ENCODE results near the gene NOP56. TPM values are rescaled to one million over a fixed set of nuclear protein-coding genes. Genes with fewer than 3 reads are reported as not detected.

NOP56 gene
- polyA plus RNA-seq, 4 donors = 47.2 to 162 (median 98.7) TPM

DNA sequence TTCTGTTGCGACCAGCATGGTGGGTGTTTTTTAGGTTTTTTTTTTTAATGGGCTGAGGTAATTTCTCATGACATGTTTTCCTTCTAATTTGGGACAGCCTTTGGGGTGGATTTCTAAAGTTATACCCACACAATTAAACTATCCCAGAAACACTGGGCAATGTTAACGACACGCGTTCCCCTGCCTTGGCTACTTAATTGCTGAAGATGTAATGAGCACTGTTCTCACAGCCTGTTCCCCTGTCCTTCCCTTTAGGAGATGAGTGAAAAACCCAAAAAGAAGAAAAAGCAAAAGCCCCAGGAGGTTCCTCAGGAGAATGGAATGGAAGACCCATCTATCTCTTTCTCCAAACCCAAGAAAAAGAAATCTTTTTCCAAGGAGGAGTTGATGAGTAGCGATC is 5.2 kb downstream of the NOP56 start:
- Histone ChIP-seq H3K36me3 (ENCODE audit: control insufficient read depth in 3 of 3, insufficient read depth in 2 of 3, low read depth in 1 of 3, low read length in 3 of 3) (peaks cover 17 to 78% (median 18%) of the 10 kb centered on the region in 3 donors), H3K4me3 (ENCODE audit: low read depth in 1 of 3, low read length in 3 of 3) (no peak overlapping the region), H3K4me1 (ENCODE audit: control insufficient read depth in 3 of 3, insufficient read depth in 2 of 3, low read depth in 1 of 3, low read length in 2 of 3) (peaks cover 0 to 10% (median 0%) of the 10 kb centered on the region in 3 donors), H3K27me3 (ENCODE audit: control insufficient read depth in 3 of 3, insufficient read depth in 3 of 3, low read length in 3 of 3) (no peaks in the 10 kb centered on the region), H3K27ac (ENCODE audit: low read depth in 1 of 3, low read length in 2 of 3) (no peak overlapping the region), H3K9me3 (ENCODE audit: control insufficient read depth in 2 of 2, insufficient read depth in 1 of 2, low read depth in 1 of 2, low read length in 1 of 2) (no peaks in the 10 kb centered on the region)
- WGBS, 3 donors = 83 to 96% (median 91%) methylated on average over 5 of the region's 5 CpGs
- FAIRE-seq = no peak
- no peak for DNase-seq

- FAIRE-seq = no peak
These were observed 6.3 kb downstream of the NOP56 start for GRCh38 chr20:2658414-2659354.

DNA sequence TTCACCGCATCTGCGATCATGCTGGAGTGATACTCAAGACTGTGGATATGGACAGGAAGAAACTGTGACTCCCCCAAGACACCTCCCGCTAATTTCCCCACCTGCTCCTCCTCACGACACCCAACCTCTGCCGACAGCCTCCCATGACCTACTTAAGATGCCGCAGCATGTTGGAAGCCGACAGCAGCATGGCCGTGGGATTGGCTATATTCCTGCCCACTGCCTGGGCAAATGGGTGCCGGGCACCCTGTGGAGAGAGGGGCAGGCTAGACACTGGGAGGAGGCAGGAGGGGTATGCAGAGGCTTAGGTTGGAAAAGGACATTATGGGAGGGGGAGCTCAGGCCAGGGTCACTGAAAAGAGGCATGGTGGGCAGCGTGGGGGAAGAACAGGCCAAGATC is 7.1 kb downstream of the NOP56 start:
- DNase-seq = no peak
- WGBS, 3 donors = 90 to 94% (median 91%) methylated on average over 10 of the region's 10 CpGs
- FAIRE-seq = no peak
- Histone ChIP-seq H3K36me3 (ENCODE audit: control insufficient read depth in 3 of 3, insufficient read depth in 2 of 3, low read depth in 1 of 3, low read length in 3 of 3) (peaks cover 17 to 67% (median 18%) of the 10 kb centered on the region in 3 donors), H3K9me3 (ENCODE audit: control insufficient read depth in 2 of 2, insufficient read depth in 1 of 2, low read depth in 1 of 2, low read length in 1 of 2) (no peaks in the 10 kb centered on the region), H3K27ac (ENCODE audit: low read depth in 1 of 3, low read length in 2 of 3) (no peak overlapping the region), H3K4me1 (ENCODE audit: control insufficient read depth in 3 of 3, insufficient read depth in 2 of 3, low read depth in 1 of 3, low read length in 2 of 3) (peaks cover 0 to 5% (median 2%) of the 10 kb centered on the region in 3 donors), H3K27me3 (ENCODE audit: control insufficient read depth in 3 of 3, insufficient read depth in 3 of 3, low read length in 3 of 3) (no peaks in the 10 kb centered on the region), H3K4me3 (ENCODE audit: low read depth in 1 of 3, low read length in 3 of 3) (no peak overlapping the region)

More at GRCh38 chr20:2658414-2659354, 6.3 kb downstream of the NOP56 start:
- H3K4me1 ChIP-seq (ENCODE audit: control insufficient read depth in 3 of 3, insufficient read depth in 2 of 3, low read depth in 1 of 3, low read length in 2 of 3) = peaks cover 0 to 10% (median 5%) of the 10 kb centered on the region in 3 donors
- no peak overlapping the region for H3K27ac ChIP-seq (ENCODE audit: low read depth in 1 of 3, low read length in 2 of 3)
- H3K36me3 ChIP-seq (ENCODE audit: control insufficient read depth in 3 of 3, insufficient read depth in 2 of 3, low read depth in 1 of 3, low read length in 3 of 3) = peaks cover 17 to 75% (median 18%) of the 10 kb centered on the region in 3 donors
- WGBS, 3 donors = 66 to 75% (median 72%) methylated on average over 13 of the region's 13 CpGs
- H3K9me3 ChIP-seq (ENCODE audit: control insufficient read depth in 2 of 2, insufficient read depth in 1 of 2, low read depth in 1 of 2, low read length in 1 of 2) = no peaks in the 10 kb centered on the region
- no peak overlapping the region for H3K4me3 ChIP-seq (ENCODE audit: low read depth in 1 of 3, low read length in 3 of 3)
- H3K27me3 ChIP-seq (ENCODE audit: control insufficient read depth in 3 of 3, insufficient read depth in 3 of 3, low read length in 3 of 3) = no peaks in the 10 kb centered on the region
- no peak for DNase-seq

- 2 to 7% (median 4%) methylated on average over 13 of the region's 13 CpGs for WGBS, 3 donors
- Histone ChIP-seq H3K27ac (ENCODE audit: low read depth in 1 of 3, low read length in 2 of 3) (peak overlapping the region; percentile 81 to 96 (median 88)), H3K4me3 (ENCODE audit: low read depth in 1 of 3, low read length in 3 of 3) (peak overlapping the region; percentile 72 to 85 (median 78)), H3K36me3 (ENCODE audit: control insufficient read depth in 3 of 3, insufficient read depth in 2 of 3, low read depth in 1 of 3, low read length in 3 of 3) (peaks cover 0 to 32% (median 11%) of the 10 kb centered on the region in 3 donors), H3K27me3 (ENCODE audit: control insufficient read depth in 3 of 3, insufficient read depth in 3 of 3, low read length in 3 of 3) (peaks cover 0 to 3% (median 0%) of the 10 kb centered on the region in 3 donors), H3K4me1 (ENCODE audit: control insufficient read depth in 3 of 3, insufficient read depth in 2 of 3, low read depth in 1 of 3, low read length in 2 of 3) (peaks cover 0 to 5% (median 4%) of the 10 kb centered on the region in 3 donors), H3K9me3 (ENCODE audit: control insufficient read depth in 2 of 2, insufficient read depth in 1 of 2, low read depth in 1 of 2, low read length in 1 of 2) (no peaks in the 10 kb centered on the region)
- FAIRE-seq = no peak
- DNase-seq = no peak
These were observed 11.0 kb downstream of the NOP56 start for GRCh38 chr20:2663364-2663886.

DNA sequence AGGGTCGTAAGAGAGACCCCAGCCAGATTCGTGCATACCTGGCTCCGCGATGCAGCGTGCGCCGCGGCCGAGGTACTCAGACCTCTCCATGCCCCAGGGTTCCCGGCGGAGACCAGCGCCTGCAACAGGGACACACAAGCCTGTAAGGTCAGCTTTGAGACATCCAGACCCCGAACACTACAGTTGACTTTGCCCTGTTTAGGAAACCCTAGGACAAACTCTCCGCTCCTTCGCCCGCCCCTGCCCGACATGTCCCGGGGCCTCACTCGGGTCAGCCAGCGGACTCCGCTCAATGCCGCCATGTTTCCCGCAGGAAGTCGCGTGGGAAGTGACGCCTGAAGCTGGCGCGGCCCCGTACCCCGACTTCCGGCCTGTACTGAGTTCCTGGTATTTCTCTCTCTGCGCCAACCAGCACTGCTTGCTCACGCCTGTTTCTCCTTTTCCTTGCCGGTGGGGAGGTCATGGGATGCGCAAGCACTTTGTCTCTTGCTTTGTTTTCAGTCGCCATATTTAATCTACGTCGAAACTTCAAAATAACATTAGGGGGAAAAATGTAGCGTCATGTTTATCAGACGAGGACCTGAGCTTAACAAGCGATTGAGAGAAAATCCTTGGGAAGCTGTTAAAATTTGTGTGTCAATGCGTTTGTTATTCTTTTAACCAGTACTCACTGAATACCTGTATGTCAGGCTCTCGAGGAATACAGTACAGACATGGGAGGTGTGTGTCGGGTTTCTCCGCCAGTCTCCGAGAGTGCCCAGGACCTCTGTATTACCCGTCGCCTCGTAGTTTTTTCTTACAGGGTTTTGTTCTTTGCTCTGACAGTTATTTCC is 11.7 kb downstream of the NOP56 start, which contains the start of gene IDH3B:
TSS of gene IDH3B (minus strand) at position 330 of the 833 bp plus-strand sequence. CDS start at position 302, 28 bp downstream.
- 5 to 6% (median 6%) methylated on average over 48 to 49 of the region's 49 CpGs for WGBS, 3 donors
- peaks cover 0 to 8% (median 0%) of the 10 kb centered on the region in 3 donors for H3K27me3 ChIP-seq (ENCODE audit: control insufficient read depth in 3 of 3, insufficient read depth in 3 of 3, low read length in 3 of 3)
- no peak for FAIRE-seq
- peak within 1 kb of the TSS; percentile 81 to 96 (median 88) for H3K27ac ChIP-seq (ENCODE audit: low read depth in 1 of 3, low read length in 2 of 3)
- peak within 1 kb of the TSS; percentile 72 to 85 (median 78) for H3K4me3 ChIP-seq (ENCODE audit: low read depth in 1 of 3, low read length in 3 of 3)
- peaks cover 0 to 26% (median 6%) of the 10 kb centered on the region in 3 donors for H3K36me3 ChIP-seq (ENCODE audit: control insufficient read depth in 3 of 3, insufficient read depth in 2 of 3, low read depth in 1 of 3, low read length in 3 of 3)
- peaks cover 0 to 5% (median 4%) of the 10 kb centered on the region in 3 donors for H3K4me1 ChIP-seq (ENCODE audit: control insufficient read depth in 3 of 3, insufficient read depth in 2 of 3, low read depth in 1 of 3, low read length in 2 of 3)
- H3K9me3 ChIP-seq (ENCODE audit: control insufficient read depth in 2 of 2, insufficient read depth in 1 of 2, low read depth in 1 of 2, low read length in 1 of 2) = no peaks in the 10 kb centered on the region
- DNase-seq = peak; percentile 90 to 96

GRCh38 chr20:2671977-2672376 is 19.5 kb downstream of the NOP56 start:
- DNase-seq = no peak
- no peak for FAIRE-seq
- no peaks in the 10 kb centered on the region for H3K4me1 ChIP-seq (ENCODE audit: control insufficient read depth in 3 of 3, insufficient read depth in 2 of 3, low read depth in 1 of 3, low read length in 2 of 3)
- peaks cover 0 to 16% (median 0%) of the 10 kb centered on the region in 3 donors for H3K27me3 ChIP-seq (ENCODE audit: control insufficient read depth in 3 of 3, insufficient read depth in 3 of 3, low read length in 3 of 3)
- no peak overlapping the region for H3K4me3 ChIP-seq (ENCODE audit: low read depth in 1 of 3, low read length in 3 of 3)
- H3K9me3 ChIP-seq (ENCODE audit: control insufficient read depth in 2 of 2, insufficient read depth in 1 of 2, low read depth in 1 of 2, low read length in 1 of 2) = no peaks in the 10 kb centered on the region
- H3K36me3 ChIP-seq (ENCODE audit: control insufficient read depth in 3 of 3, insufficient read depth in 2 of 3, low read depth in 1 of 3, low read length in 3 of 3) = no peaks in the 10 kb centered on the region
- 16 to 33% (median 26%) methylated on average over 4 of the region's 4 CpGs for WGBS, 3 donors
- no peak overlapping the region for H3K27ac ChIP-seq (ENCODE audit: low read depth in 1 of 3, low read length in 2 of 3)

GRCh38 chr20:2672446-2672845 is 20.0 kb downstream of the NOP56 start:
- WGBS, 3 donors = 67 to 70% (median 69%) methylated on average over 3 of the region's 3 CpGs
- DNase-seq (no peak), FAIRE-seq (no peak)
- H3K36me3 ChIP-seq (ENCODE audit: control insufficient read depth in 3 of 3, insufficient read depth in 2 of 3, low read depth in 1 of 3, low read length in 3 of 3) = no peaks in the 10 kb centered on the region
- no peak overlapping the region for H3K4me3 ChIP-seq (ENCODE audit: low read depth in 1 of 3, low read length in 3 of 3)
- no peaks in the 10 kb centered on the region for H3K9me3 ChIP-seq (ENCODE audit: control insufficient read depth in 2 of 2, insufficient read depth in 1 of 2, low read depth in 1 of 2, low read length in 1 of 2)
- no peak overlapping the region for H3K27ac ChIP-seq (ENCODE audit: low read depth in 1 of 3, low read length in 2 of 3)
- H3K4me1 ChIP-seq (ENCODE audit: control insufficient read depth in 3 of 3, insufficient read depth in 2 of 3, low read depth in 1 of 3, low read length in 2 of 3) = no peaks in the 10 kb centered on the region
- peaks cover 0 to 16% (median 0%) of the 10 kb centered on the region in 3 donors for H3K27me3 ChIP-seq (ENCODE audit: control insufficient read depth in 3 of 3, insufficient read depth in 3 of 3, low read length in 3 of 3)

- WGBS, 3 donors = 78 to 85% (median 79%) methylated on average over 4 of the region's 4 CpGs
- H3K36me3 ChIP-seq (ENCODE audit: control insufficient read depth in 3 of 3, insufficient read depth in 2 of 3, low read depth in 1 of 3, low read length in 3 of 3) = no peaks in the 10 kb centered on the region
- DNase-seq = no peak
These were observed 21.0 kb downstream of the NOP56 start for GRCh38 chr20:2673453-2673852.

More at GRCh38 chr20:2673453-2673852, 21.0 kb downstream of the NOP56 start:
- no peak overlapping the region for H3K27ac ChIP-seq (ENCODE audit: low read depth in 1 of 3, low read length in 2 of 3)
- H3K9me3 ChIP-seq (ENCODE audit: control insufficient read depth in 2 of 2, insufficient read depth in 1 of 2, low read depth in 1 of 2, low read length in 1 of 2) = no peaks in the 10 kb centered on the region
- FAIRE-seq = no peak
- no peaks in the 10 kb centered on the region for H3K4me1 ChIP-seq (ENCODE audit: control insufficient read depth in 3 of 3, insufficient read depth in 2 of 3, low read depth in 1 of 3, low read length in 2 of 3)
- H3K27me3 ChIP-seq (ENCODE audit: control insufficient read depth in 3 of 3, insufficient read depth in 3 of 3, low read length in 3 of 3) = peaks cover 0 to 18% (median 0%) of the 10 kb centered on the region in 3 donors
- no peak overlapping the region for H3K4me3 ChIP-seq (ENCODE audit: low read depth in 1 of 3, low read length in 3 of 3)

Measured in small intestine (tissue), 7 donors.